Measurements from ENCODE around the gene PBX1.

The PBX1 gene

DNA sequence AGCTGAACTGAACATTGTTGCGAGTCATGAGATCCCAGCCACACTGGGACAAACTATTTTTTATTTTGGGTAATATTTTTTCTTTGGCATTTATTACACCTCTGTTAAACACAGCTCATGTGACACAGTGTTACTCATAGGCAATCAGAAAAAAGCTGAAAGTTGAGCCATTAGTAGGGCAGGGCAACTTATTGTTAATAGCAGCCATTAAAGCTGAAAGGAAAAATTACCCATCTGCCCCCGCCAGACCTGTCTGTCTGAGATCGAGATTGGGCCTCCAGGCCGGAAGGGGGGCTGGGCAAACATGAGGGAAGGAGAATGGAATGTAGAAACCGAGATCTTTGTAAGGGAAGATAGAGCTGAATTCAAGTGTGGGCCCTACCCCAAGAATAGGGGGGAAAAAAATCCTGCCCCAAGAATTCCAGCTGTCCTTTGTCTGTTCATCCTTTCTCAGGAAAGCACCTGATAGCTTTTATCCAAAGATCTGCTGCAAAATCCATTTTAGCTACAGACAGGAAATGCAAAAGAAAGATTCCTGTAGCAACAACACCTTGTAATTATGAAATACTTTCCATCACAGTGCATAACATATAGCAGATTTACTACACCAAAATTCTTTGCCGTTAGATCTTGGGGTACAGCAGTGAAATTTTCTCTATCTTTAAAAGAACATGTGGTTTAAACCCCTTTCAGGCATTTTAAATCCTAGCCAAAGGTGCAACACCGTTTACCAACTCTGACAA is 212.8 kb downstream of the PBX1 start:
- in situ Hi-C loops (cut with MboI; ENCODE audit: low sequenced_read_pairs) = no loop called here

DNA sequence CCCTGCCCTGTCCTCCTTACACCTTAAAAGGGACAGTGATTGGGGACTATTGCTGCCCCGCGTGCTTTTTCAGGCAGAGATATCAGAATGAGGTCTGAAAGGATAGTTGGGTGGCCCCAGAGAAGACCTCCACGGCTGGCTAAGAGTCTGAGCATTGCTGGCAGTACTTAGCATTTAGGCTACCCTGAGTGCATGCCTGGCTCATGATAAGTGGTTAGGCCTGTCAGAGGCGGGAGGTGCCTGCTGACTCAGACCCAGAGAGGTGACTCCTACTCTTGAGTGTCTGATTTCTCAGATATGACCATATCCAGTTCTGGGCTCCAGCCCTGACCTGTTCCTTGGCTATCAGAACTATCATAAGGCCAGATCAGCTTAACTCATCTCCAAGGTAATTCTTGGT is 213.7 kb downstream of the PBX1 start:
- in situ Hi-C loops (cut with MboI; ENCODE audit: low sequenced_read_pairs) = no loop called here

DNA sequence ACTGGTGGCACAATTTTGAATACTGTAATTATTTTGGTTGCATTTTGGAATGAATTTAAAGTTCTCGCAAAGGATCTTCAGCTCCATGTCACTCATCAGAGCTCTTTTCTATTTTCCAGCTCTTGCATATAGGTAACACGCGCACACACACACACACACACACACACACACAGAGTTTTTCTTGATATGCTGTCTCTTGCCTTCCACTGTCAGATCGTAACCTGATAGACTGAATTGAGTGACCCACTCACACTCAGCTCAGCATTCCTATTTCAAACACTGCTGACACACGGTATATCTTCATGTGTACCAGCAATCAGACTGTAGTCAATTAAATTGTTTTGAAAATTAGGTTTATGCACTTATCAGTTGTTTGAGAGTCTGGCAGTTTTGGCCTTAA is 214.1 kb downstream of the PBX1 start:
- in situ Hi-C loops (cut with MboI; ENCODE audit: low sequenced_read_pairs) = no loop called here

DNA sequence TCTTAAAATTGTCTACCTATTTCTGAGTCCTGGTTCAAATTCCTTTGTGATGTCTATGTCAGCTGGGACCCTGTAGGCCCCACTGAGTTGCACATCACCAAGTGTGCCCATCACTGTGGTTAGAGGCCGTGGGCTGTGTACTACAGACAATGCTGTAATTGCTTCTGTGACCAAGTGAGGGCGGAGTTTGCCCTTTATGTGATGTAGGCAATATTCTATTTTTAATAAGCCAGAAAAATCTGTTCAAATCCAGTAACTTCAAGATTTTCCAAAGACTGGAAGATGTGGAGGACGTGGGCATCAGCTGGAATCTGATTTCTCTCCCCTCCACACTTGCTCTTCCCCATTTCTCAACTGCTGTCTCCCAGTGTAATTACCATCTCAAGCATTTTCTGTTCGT is 215.4 kb downstream of the PBX1 start:
- in situ Hi-C loops (cut with MboI; ENCODE audit: low sequenced_read_pairs) = no loop called here

- in situ Hi-C loops (cut with MboI; ENCODE audit: low sequenced_read_pairs) = no loop called here
Measured at GRCh38 chr1:164774819-164775654, 216.1 kb downstream of the PBX1 start.

GRCh38 chr1:164777518-164777917 is 218.5 kb downstream of the PBX1 start:
- in situ Hi-C loops (cut with MboI; ENCODE audit: low sequenced_read_pairs) = no loop called here

DNA sequence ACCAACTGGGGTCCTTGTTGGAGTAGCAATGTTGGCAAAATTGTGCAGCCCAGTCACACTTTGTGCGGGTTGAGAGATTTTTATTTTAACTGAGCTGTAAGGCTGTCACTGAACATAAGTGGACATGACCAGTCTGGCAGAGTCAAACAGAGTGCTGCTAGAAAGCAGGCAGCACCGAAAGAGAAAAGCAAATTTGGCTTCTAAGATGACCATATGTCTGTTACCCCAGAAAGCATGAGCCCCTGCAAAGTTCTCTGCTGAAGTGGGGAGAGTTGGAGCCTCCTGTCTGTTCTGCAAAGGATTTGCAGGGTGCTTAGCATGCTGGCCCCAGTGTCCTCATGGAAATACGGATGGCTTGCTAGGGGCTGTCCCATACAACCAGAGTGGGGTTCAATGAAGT is 220.4 kb downstream of the PBX1 start:
- in situ Hi-C loops (cut with MboI; ENCODE audit: low sequenced_read_pairs) = no loop called here

- in situ Hi-C loops (cut with MboI; ENCODE audit: low sequenced_read_pairs) = no loop called here
Measured at GRCh38 chr1:164780111-164780812, 221.3 kb downstream of the PBX1 start.

DNA sequence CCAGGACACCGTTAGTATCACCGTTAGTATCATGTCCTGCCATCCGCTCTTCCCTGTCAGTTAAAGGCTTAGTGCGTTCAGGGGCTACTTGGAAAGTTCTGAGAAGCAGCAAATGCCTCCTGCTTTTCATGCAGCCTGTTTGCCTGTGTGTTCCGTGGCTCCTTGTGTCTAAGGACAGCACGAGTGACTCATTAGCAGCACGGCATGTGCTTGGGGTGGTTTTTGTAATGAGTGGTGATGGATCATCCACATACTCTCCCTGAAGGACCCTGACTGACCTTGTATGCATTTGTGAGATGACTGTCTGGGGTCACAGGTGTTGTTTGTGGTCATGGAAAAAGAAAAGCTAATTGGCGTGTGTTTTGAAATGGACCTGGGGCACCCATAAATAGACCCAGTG is 221.9 kb downstream of the PBX1 start:
- in situ Hi-C loops (cut with MboI; ENCODE audit: low sequenced_read_pairs) = no loop called here

GRCh38 chr1:164781972-164782371 is 223.0 kb downstream of the PBX1 start:
- in situ Hi-C loops (cut with MboI; ENCODE audit: low sequenced_read_pairs) = no loop called here

DNA sequence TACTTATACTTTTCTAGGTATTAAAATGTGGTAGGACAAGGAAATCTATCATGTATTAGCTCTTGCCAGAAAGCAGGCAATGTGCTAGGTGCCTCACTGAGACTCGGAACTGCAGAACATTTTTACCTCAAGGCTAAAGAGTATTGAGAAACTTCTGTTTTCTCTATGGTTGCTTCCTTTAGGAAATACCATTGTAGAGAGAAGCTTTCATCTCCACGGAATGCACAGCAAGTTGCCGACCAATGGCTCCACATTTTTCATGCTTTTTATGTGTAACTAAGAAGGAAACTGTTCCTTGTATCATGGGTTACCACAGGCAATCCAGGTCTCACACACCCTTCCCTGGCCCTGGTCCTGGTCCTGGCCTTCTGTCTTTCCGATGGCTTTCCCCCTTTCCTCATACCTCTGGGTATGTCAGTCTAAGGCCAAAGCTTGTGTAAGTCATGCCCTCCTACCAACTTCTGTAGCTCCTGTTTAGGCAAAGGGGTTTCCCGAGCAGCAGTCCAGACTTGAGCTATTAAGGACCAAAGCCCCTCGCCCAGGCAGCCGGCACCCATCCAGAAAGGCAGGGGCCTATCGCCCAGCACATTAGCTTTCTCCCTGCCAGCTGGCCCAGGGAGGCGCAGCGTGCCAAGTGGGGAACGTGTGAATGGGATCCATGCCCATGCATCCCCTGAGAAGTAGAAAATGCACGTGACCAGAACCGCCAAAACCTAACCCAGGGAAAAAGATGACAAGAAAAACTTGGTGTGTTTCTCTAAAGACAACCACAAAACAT is 225.0 kb downstream of the PBX1 start:
- in situ Hi-C loops (cut with MboI; ENCODE audit: low sequenced_read_pairs) = no loop called here

GRCh38 chr1:164784960-164785359 is 226.0 kb downstream of the PBX1 start:
- in situ Hi-C loops (cut with MboI; ENCODE audit: low sequenced_read_pairs) = no loop called here

DNA sequence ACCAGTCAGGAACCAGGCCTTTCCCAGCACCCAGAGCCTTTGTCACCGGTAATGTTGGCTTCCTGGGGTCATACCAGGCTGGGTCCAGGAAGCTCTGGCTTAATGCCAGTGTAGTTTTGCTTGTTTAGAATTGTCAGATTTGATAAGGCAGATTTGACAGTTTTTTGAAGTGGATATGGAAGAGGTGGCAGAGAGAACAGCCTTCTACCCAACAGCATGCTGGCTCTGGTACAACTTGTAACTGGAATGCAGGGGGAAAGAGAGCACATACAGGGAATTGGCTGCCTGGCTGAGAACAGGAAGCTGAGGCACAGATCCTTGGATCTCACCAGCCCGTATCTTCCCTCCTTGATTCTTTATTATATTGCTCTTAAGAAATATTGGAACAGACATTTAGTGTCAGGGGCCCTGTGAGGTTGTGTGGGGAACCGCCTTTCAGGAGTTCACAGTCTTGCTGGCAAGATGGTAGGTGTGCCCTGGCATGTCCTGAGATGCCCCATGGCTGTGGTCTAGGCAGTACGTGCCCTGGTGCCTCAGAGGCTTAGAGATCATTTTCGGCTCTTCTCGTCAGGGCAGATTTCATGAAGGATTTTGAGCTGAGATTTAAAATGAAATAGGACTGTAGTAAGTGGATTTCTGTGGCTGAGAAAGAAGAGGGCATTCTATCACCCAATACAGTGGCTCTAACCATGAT is 227.0 kb downstream of the PBX1 start:
- in situ Hi-C loops (cut with MboI; ENCODE audit: low sequenced_read_pairs) = no loop called here

- in situ Hi-C loops (cut with MboI; ENCODE audit: low sequenced_read_pairs) = no loop called here
Measured at GRCh38 chr1:164786980-164787833, 228.2 kb downstream of the PBX1 start.

- in situ Hi-C loops (cut with MboI; ENCODE audit: low sequenced_read_pairs) = no loop called here
Measured at GRCh38 chr1:164787834-164788231, 228.8 kb downstream of the PBX1 start.

GRCh38 chr1:164790081-164790480 is 231.1 kb downstream of the PBX1 start:
- in situ Hi-C loops (cut with MboI; ENCODE audit: low sequenced_read_pairs) = no loop called here

DNA sequence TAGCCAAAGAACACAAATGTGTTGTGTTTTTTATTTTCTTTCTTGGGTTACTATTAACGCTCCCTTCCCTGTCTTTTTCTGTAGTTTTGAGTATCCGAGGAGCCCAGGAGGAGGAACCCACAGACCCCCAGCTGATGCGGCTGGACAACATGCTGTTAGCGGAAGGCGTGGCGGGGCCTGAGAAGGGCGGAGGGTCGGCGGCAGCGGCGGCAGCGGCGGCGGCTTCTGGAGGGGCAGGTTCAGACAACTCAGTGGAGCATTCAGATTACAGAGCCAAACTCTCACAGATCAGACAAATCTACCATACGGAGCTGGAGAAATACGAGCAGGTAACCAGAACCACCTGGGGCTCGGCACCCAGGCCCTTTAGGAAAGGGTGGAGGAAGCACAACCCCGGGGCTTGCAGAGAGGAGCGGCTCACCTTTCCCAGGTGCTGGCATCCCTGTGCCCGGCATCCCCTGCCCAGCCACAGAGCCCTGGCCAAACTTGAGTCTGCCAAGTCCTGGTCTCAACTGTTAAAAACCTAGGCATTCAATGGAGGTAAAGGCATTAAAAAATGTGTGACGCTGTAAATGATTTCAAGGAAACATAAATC is 233.5 kb downstream of the PBX1 start:
- in situ Hi-C loops (cut with MboI; ENCODE audit: low sequenced_read_pairs) = no loop called here

DNA sequence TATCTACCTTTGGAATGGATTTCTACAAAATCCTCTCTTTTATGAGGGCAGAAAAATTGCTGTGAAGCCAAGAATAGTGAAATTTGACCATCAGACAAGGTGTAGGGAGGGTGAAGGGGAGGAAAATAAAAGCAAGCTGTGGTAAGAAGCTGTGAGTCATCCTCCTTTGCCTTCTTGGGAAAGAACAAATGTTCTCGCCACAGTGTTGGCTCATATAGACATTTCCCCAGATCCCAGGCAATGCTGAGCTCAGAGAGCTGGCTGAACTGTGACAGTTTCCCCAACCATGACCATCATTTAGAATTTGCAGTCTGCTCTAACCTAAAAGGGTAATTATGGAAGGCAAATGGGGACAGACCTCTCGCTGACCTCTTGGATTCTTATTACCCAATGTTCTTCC is 235.4 kb downstream of the PBX1 start:
- in situ Hi-C loops (cut with MboI; ENCODE audit: low sequenced_read_pairs) = no loop called here

GRCh38 chr1:164796916-164797315 is 237.9 kb downstream of the PBX1 start:
- in situ Hi-C loops (cut with MboI; ENCODE audit: low sequenced_read_pairs) = no loop called here

All from HL-60/S4 treated with retinoic acid at 250 ng/mL for 4 days and 3 days (cell line).